ENCODE results near the gene HSH2D.

The HSH2D gene

GRCh38 chr19:16121141-16121540 lies 22.3 kb upstream of the HSH2D start:
- no peak for DNase-seq

GRCh38 chr19:16121967-16122366 lies 21.5 kb upstream of the HSH2D start:
- no peak for DNase-seq

- DNase-seq: no peak
Observed at GRCh38 chr19:16124953-16125352, 18.5 kb upstream of the HSH2D start.

- DNase-seq: no peak
Observed at GRCh38 chr19:16125737-16126495, 17.6 kb upstream of the HSH2D start.

GRCh38 chr19:16127080-16127479 lies 16.4 kb upstream of the HSH2D start:
- DNase-seq: no peak

GRCh38 chr19:16127776-16128371 lies 15.6 kb upstream of the HSH2D start:
- DNase-seq: no peak

GRCh38 chr19:16131648-16132047 lies 11.8 kb upstream of the HSH2D start:
- no peak for DNase-seq

GRCh38 chr19:16133818-16134217 lies 9.7 kb upstream of the HSH2D start:
- DNase-seq: no peak

GRCh38 chr19:16134510-16134909 lies 9.0 kb upstream of the HSH2D start:
- no peak for DNase-seq

GRCh38 chr19:16135430-16136127 lies 7.9 kb upstream of the HSH2D start:
- DNase-seq: no peak

GRCh38 chr19:16136185-16136999 lies 7.1 kb upstream of the HSH2D start:
- DNase-seq: no peak

- DNase-seq: no peak
Observed at GRCh38 chr19:16139752-16140151, 3.7 kb upstream of the HSH2D start.

GRCh38 chr19:16141043-16141442 lies 2.4 kb upstream of the HSH2D start:
- no peak for DNase-seq

GRCh38 chr19:16142032-16142580 lies 1.4 kb upstream of the HSH2D start:
- DNase-seq: no peak

- DNase-seq: no peak
Observed at GRCh38 chr19:16144216-16144581, 714 bp downstream of the HSH2D start.

- no peak for DNase-seq
Observed at GRCh38 chr19:16146112-16146511, 2.6 kb downstream of the HSH2D start.

- no peak for DNase-seq
Observed at GRCh38 chr19:16148443-16149229, 5.2 kb downstream of the HSH2D start.

GRCh38 chr19:16153582-16154336 lies 10.3 kb downstream of the HSH2D start:
- no peak for DNase-seq

- DNase-seq: no peak
Observed at GRCh38 chr19:16154557-16154956, 11.1 kb downstream of the HSH2D start.

- DNase-seq: no peak
Observed at GRCh38 chr19:16155128-16155527, 11.6 kb downstream of the HSH2D start.

GRCh38 chr19:16156904-16157303 lies 13.4 kb downstream of the HSH2D start:
- DNase-seq: no peak
